Right atrium auricular region (tissue), 2 donors: ENCODE measurements around the gene KRT7. TPM values are rescaled to one million over a fixed set of nuclear protein-coding genes. Genes with fewer than 3 reads are reported as not detected.

Source experiments
- DNase-seq: peaks from one replicate; pipeline ENCODE4 v3.0.0-alpha.2; 2019; ENCODE audit warnings: low spot score
- H3K27ac ChIP-seq, 2 donors: fragments of 200-600 bp; sonication (generic); 1 replicate in 1 of 2; 2 replicates in 1 of 2; pipeline ENCODE4 v1.5.1; 2016 to 2019
- H3K27me3 ChIP-seq, 2 donors: fragments of 200-600 bp; sonication (generic); one replicate each; pipeline versions ENCODE4 v1.5.1 to v1.6.0; 2017 to 2019
- H3K36me3 ChIP-seq: fragments of 200-600 bp; sonication (generic); one replicate; pipeline ENCODE4 v1.5.1; 2016
- H3K4me1 ChIP-seq, 2 donors: fragments of 200-600 bp; sonication (generic); one replicate each; pipeline versions ENCODE4 v1.5.1 to v1.6.0; 2017 to 2019
- H3K4me3 ChIP-seq, 2 donors: fragments of 200-600 bp; sonication (generic); 1 replicate in 1 of 2; 2 replicates in 1 of 2; pipeline ENCODE4 v1.5.1; 2017 to 2019; ENCODE audit warnings: mild to moderate bottlenecking in 1 of 2, moderate library complexity in 1 of 2
- H3K9me3 ChIP-seq, 2 donors: fragments of 200-600 bp; sonication (generic); one replicate each; pipeline ENCODE4 v1.5.1; 2019
- CTCF ChIP-seq, 2 donors: fragments of 200-600 bp; sonication (generic); IDR thresholded peaks; one replicate each; pipeline ENCODE4 v1.5.1; 2019; ENCODE audit warnings: antibody characterized with exemption in 2 of 2
- total RNA-seq, 2 donors: library from RNA; depleted of rRNA; stranded (reverse); fragments of >200 nt; gene quantifications; one replicate each; pipeline ENCODE4 v1.1.0, GENCODE V29; 2016

The KRT7 gene
- total RNA-seq, 2 donors from 2014 or later: 14.7 to 58.4 TPM

GRCh38 chr12:52245259-52245961, 12.4 kb downstream of the KRT7 start:
- DNase-seq: no peak
- H3K27me3 ChIP-seq: no peaks in the 10 kb centered on the region
- peaks cover 0 to 33% of the 10 kb centered on the region in 2 donors for H3K4me1 ChIP-seq
- no peak for TF ChIP-seq CTCF (IDR thresholded peaks at IDR 0.05)
- H3K27ac ChIP-seq: no peak overlapping the region
- H3K36me3 ChIP-seq: no peaks in the 10 kb centered on the region
- no peaks in the 10 kb centered on the region for H3K9me3 ChIP-seq
- H3K4me3 ChIP-seq: no peak overlapping the region

GRCh38 chr12:52245962-52246569, 13.0 kb downstream of the KRT7 start:
- H3K4me1 ChIP-seq: peaks cover 0 to 35% of the 10 kb centered on the region in 2 donors

GRCh38 chr12:52246720-52247621, 13.9 kb downstream of the KRT7 start:
- Histone ChIP-seq H3K9me3 (no peaks in the 10 kb centered on the region), H3K4me1 (peaks cover 0 to 35% of the 10 kb centered on the region in 2 donors), H3K27ac (no peak overlapping the region), H3K27me3 (no peaks in the 10 kb centered on the region), H3K36me3 (no peaks in the 10 kb centered on the region), H3K4me3 (no peak overlapping the region)
- no peak for DNase-seq
- TF ChIP-seq CTCF (IDR thresholded peaks at IDR 0.05): no peak

More at GRCh38 chr12:52245962-52246569, 13.0 kb downstream of the KRT7 start:
- Histone ChIP-seq H3K4me3 (no peak overlapping the region), H3K27me3 (no peaks in the 10 kb centered on the region), H3K36me3 (no peaks in the 10 kb centered on the region), H3K27ac (no peak overlapping the region), H3K9me3 (no peaks in the 10 kb centered on the region)
- TF ChIP-seq CTCF (IDR thresholded peaks at IDR 0.05): no peak
- no peak for DNase-seq

- TF ChIP-seq CTCF (IDR thresholded peaks at IDR 0.05): no peak
- DNase-seq: no peak
- H3K36me3 ChIP-seq: no peaks in the 10 kb centered on the region
- H3K4me3 ChIP-seq: no peak overlapping the region
- no peaks in the 10 kb centered on the region for H3K27me3 ChIP-seq
- H3K4me1 ChIP-seq: peaks cover 0 to 35% of the 10 kb centered on the region in 2 donors
- no peak overlapping the region for H3K27ac ChIP-seq
- H3K9me3 ChIP-seq: no peaks in the 10 kb centered on the region
These were observed 14.8 kb downstream of the KRT7 start for GRCh38 chr12:52247622-52248540.
